GM19238 (cell line): ENCODE results near the gene RHOF.
"Not testable (repeated sequence)": the region's sequence is repeated elsewhere in the genome, so short reads cannot be mapped to it uniquely, and the experiment has no call there.

ENCODE experiments used
- DNase-seq: peaks from one replicate; pipeline ENCODE4 v3.0.0; 2011; ENCODE audit warnings: low spot score; ENCODE audit not compliant: insufficient read length

RHOF gene

GRCh38 chr12:121793838-121794533 lies 498 bp upstream of the RHOF start:
- DNase-seq: peak; percentile 90

- no peak for DNase-seq
Measured at GRCh38 chr12:121792607-121793439, 665 bp downstream of the RHOF start.

- no peak for DNase-seq
Measured at GRCh38 chr12:121791671-121792551, 1.6 kb downstream of the RHOF start.

GRCh38 chr12:121790785-121791184 lies 2.7 kb downstream of the RHOF start:
- not testable (repeated sequence) for DNase-seq

DNA sequence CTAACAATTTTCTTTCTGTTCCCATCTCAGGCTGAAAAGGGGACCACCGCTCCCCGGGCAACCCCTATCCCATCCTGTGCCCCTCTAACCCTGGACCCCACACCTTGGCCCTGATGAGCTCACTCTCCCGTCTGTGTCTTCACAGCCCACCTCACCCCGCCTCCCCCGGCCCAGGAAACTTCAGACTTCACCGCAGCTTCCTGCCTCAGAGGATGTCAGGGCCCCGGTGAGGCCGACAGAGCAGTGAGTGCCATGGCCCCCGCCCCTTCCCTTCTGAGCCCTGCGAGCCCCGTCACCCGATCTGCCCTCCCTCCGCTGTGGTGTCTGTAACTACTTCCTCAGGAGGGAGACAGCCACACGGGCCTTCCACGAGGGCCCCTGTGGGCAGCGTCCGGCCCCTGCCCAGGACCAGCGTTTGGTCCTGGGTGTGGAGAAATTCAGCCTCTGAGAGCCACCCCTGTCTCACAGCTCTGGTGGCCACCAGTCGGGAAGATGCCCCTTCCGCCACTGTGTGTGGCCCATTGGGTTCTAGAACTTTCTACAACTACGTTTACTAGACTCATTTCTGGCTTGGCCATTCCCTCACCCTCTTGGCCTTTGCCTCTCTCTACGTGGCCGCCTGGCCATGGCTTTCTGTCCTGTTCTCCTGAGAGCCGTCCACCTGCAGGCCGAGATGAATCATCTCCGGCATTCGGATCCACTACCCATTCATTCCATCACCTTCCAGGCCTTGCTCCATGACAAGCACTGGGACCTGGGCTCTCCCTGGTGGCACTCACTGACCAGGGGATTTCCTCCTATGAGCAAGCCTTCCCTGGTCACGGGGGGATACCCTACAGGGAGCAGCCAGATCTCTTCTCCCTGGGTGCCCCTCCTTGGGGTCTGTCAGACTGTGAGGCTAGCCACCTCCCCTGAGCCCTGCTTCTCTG lies 3.4 kb downstream of the RHOF start:
- peak; percentile 86 for DNase-seq

DNA sequence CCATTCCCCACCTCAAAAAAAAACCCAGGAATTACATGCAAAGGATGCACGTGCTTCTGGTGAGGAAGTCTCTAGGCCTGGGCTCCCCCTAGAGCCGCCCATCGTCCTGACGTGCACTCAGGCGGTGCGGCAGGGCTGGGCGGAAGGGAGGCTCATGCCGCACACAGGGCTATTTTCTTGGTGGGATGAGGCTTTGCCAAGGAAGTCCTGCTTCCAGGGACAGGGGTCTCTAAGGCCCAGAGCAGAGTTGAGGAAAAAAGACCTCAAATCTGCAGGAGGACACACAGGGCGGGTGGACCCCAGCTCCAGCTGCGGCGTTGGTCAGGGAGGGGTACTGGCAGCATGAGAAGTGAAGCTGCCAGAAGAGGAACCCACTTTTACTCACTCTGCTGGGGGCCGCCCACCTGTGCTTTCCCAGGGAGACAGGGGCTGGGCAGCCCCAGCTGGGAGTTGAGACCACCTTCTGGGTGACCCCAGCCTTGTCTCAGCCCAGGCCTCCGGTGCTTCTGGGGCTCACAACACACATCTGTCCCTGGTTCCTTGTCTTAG lies 4.2 kb downstream of the RHOF start:
- no peak for DNase-seq

- DNase-seq: no peak
Measured at GRCh38 chr12:121788176-121788818, 5.2 kb downstream of the RHOF start.

DNA sequence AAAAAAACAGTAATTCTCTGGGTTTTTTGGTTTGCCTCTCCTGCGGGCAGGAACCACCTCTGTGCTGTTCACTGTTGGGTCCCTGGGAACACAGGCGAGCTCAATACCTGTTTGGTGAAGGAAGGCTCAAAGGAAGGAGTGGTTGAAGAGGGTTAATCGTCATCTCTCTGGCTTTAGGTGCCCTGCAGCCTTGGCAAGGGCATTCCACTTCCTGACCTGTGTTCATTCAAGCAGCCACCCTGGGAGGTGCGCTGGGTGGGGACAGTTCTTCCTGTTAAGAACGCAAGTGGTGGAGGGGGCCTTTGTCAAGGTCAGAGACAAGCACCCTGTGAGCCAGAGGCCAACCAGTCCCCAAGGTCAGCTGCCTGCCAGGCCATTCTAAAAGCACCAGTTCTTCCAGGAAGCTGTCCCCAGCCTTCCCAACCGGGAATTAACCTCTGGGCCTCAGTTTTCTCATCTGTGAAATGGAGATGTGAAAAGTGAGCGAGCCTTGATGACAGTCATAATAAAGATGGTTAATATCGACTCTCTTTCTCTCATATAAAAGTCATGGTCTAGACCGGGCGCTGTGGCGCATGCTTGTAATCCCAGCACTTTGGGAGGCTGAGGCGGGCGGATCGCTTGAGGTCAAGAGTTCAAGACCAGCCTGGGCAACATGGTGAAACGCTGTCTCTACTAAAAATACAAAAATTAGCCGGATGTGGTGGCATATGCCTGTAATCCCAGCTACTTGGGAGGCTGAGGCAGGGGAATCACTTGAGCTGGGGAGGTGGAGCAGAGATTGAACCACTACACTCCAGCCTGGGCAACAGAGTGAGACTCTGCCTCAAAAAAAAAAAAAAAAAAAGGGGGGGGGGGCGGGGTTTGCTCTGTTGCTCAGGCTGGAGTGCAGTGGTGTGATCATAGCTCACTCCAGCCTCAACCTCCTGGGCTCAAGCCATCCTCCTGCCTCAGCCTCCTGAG lies 6.1 kb downstream of the RHOF start:
- DNase-seq: no peak

GRCh38 chr12:121786440-121786825 lies 7.1 kb downstream of the RHOF start:
- DNase-seq: no peak

DNA sequence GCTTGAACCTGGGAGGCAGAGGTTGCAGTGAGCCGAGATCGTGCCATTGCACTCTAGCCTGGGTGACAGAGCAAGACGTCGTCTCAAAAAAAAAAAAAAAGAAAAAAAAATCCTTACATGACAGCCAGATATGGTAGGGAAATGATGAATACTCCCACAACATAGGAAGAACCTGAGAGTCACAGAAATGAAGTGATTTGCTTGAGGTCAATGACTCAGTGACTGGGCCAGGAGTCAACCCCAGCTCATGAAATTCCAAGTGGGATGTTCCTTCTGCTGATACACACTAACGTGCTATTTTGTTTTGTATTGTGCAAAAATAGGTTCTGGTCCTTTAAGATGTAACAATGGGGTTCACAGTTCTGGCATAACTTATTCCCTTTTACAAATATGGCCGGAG lies 9.0 kb downstream of the RHOF start:
- no peak for DNase-seq

DNA sequence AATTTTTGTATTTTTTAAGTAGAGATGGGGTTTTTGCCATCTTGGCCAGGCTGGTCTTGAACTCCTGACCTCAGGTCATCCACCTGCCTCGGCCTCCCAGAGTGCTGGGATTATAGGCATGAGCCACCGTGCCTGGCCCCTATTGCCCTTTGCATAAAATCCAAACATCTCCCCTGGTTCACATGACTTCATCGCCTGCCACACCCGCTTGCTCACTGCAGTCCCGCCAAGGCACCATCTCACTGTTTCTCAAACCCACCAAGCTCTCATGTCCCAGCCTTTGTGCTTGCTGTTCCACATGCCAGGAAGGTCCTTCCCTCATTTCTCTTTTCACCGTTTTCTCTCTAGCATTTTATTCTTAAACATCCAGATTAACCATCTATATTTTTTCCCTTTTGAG lies 9.7 kb downstream of the RHOF start:
- DNase-seq: no peak

GRCh38 chr12:121781998-121782979 lies 11.2 kb downstream of the RHOF start:
- DNase-seq: no peak

GRCh38 chr12:121781484-121781997 lies 11.9 kb downstream of the RHOF start:
- DNase-seq: no peak

- no peak for DNase-seq
Measured at GRCh38 chr12:121780429-121780828, 13.1 kb downstream of the RHOF start.

DNA sequence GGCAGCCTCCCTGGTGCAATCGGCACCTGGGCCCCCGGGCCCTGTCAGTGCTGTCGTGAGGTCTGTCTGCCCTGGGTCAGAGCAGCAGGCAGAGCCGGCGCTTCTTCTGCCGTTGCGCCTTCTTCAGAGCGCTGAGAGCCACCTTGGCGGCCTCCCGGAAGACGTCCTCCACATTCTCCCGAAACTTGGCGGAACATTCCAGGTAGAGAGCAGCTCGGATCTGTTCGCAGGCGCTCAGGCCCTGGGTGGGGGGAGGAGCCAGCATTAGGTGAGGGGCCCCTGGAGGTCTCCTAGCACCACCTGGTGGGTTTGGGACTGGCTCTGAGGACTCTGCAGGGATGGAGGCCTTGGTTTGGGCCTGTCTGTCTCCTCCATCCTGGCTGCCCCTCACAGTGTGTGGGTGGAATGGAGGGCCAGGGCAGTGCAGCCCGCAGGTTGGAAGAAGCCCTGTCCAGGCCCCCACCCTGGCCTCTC lies 14.0 kb downstream of the RHOF start:
- DNase-seq: no peak

- DNase-seq: no peak
Measured at GRCh38 chr12:121778567-121779421, 14.7 kb downstream of the RHOF start.
